T-helper 1 cell (primary cell): Measurements from ENCODE around the gene NAPSA.
A peak's percentile ranks its signal among the peaks of the same experiment; 100 is the strongest.

Experiments
- DNase-seq, 5 donors: peaks; one replicate each; pipeline ENCODE4 v3.0.0-alpha.2; 2012 to 2020

The NAPSA gene

GRCh38 chr19:50383852-50384684, 18.6 kb upstream of the NAPSA start, which contains the start of gene POLD1:
POLD1 (plus strand) TSS chr19:50384347; CDS start chr19:50398852, 14,505 bp downstream.
- DNase-seq, result peak; percentile 98 to 100 (median 99)

- DNase-seq, result no peak
These were observed 17.8 kb upstream of the NAPSA start for GRCh38 chr19:50383001-50383851.

GRCh38 chr19:50381881-50382729, 16.7 kb upstream of the NAPSA start:
- DNase-seq, result no peak

GRCh38 chr19:50380751-50381151, 15.3 kb upstream of the NAPSA start:
- DNase-seq, result no peak

GRCh38 chr19:50380137-50380536, 14.7 kb upstream of the NAPSA start:
- DNase-seq, result no peak

GRCh38 chr19:50379602-50380001, 14.2 kb upstream of the NAPSA start:
- no peak for DNase-seq

- no peak for DNase-seq
These were observed 13.4 kb upstream of the NAPSA start for GRCh38 chr19:50378863-50379236.

GRCh38 chr19:50378169-50378862, 12.9 kb upstream of the NAPSA start:
- no peak for DNase-seq

- no peak for DNase-seq
These were observed 12.1 kb upstream of the NAPSA start for GRCh38 chr19:50377517-50377916.

GRCh38 chr19:50377051-50377461, 11.6 kb upstream of the NAPSA start:
- DNase-seq, result peak in 4 of 5 donors; percentile 31 to 66 (median 54)

GRCh38 chr19:50376166-50377050, 11.0 kb upstream of the NAPSA start, which contains the start of gene NR1H2:
NR1H2 (plus strand) TSS chr19:50376457; CDS start chr19:50377606, 1,149 bp downstream.
- peak; percentile 82 to 98 (median 92) for DNase-seq

- DNase-seq, result no peak
These were observed 6.6 kb upstream of the NAPSA start for GRCh38 chr19:50371914-50372475.

GRCh38 chr19:50368649-50369570, 3.5 kb upstream of the NAPSA start:
- peak; percentile 48 to 86 (median 60) for DNase-seq

- DNase-seq, result peak in 1 of 5 donors; percentile 60
These were observed 2.6 kb downstream of the NAPSA start for GRCh38 chr19:50362656-50363424.

- no peak for DNase-seq
These were observed 3.4 kb downstream of the NAPSA start for GRCh38 chr19:50362030-50362412.

- no peak for DNase-seq
These were observed 4.0 kb downstream of the NAPSA start for GRCh38 chr19:50361290-50362029.

- no peak for DNase-seq
These were observed 6.1 kb downstream of the NAPSA start for GRCh38 chr19:50359328-50359818.
